NCI-H2227 treated with DMSO at 0.1 percent for 48 hours (cell line): ENCODE results near the gene IDE.
A peak's percentile ranks its signal among the peaks of the same experiment; 100 is the strongest.

Experiments used
- DNase-seq: peaks from one replicate; lab custom pipeline; 2025; lab: John Stamatoyannopoulos, UW

Gene IDE

DNA sequence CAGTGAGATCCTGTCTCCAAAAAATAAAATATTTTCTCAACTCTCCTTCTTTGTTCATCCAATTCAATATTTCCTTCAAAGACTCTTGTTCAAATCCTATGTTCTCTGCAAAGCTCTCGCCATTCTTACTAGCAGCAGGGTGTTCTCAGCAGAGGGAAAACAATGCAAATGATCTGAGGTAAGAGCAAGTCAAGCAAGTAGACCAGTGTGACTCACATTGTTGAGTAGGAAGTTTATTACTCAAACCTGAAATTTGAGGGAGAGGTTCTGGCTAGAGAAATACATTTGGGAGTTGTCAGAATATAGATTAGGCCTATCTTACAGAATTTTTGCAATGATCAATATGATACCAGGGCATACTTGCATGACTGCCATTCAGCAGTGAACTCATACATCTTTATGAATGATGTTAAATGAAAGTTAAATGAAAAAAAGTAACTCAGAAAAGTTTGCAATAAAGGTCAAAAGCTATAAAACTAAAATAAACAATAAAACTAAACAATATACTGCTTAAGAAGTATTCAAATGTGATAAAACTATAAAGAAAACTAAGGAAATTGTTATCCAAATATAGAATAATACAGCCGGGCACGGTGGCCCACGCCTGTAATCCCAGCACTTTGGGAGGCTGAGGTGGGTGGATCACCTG, 5.8 kb downstream of the IDE start:
- DNase-seq, result no peak

DNA sequence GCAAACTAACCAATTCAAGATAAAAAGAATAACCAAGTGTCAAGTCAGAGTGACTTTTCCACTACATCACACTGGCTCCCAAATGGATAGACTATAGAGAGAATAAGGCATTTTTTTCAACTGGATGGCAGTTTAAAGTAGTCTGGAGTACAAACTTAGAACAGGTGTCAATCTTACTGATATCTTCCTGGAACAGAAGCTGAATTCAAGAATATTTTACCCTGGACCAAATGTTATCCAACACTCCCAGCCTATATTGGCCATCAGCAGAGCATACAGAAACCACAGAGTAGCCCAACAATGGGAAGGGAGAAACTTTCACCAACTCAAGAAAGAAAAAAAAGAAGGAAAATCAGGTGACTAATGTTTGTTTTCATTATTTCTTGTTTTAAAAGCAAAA, 11.5 kb downstream of the IDE start:
- no peak for DNase-seq

DNA sequence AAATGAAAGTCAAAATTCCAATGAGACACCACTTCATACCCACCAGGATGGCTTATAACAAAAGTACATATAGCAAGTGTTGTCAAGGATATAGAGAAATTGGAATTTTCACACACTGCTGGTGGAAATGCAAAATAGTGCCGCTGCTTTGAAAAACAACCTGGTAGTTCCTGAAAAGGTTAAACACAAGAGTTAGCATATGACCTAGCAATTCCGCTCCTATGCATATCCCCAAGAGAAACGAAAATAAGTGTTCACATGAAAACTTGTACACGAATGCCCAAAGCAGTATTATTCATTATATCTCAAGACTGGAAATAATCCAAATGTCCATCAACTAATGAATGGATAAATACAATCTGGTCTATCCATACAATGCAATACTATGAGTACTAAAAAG, 14.8 kb downstream of the IDE start:
- DNase-seq, result no peak

DNA sequence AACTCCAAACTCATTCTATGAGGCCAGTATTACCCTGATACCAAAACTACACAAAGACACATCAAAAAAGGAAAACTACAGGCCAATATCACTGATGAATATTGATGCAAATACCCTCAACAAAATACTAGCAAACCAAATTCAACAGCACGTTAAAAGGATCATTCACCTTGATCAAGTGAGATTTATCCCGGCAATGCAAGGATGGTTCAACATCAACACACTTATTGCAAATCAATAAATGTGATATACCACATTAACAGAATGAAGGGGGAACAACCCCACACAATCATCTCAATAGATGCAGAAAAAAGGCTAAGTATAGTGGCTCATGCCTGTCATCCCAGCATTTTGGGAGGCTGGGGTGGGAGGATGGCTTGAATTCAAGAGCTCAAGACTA, 19.9 kb downstream of the IDE start:
- DNase-seq, result no peak

DNA sequence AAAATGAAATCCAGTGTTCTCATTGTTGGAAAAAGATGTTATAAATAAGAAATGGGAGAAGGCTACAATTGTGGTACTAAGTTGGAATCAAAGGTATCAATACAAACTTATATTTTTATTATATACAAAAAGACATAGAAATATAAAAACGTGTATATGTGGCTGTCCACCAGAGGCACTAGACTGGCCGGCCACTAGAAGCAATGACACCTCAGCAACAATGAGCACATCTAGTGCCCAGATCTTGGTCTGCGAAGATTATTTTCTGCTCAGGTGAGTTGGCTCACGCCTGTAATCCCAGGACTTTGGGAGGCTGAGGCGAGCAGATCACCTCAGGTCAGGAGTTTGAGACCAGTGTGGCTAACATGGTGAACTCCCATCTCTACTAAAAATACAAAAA, 21.6 kb downstream of the IDE start:
- DNase-seq, result no peak

DNA sequence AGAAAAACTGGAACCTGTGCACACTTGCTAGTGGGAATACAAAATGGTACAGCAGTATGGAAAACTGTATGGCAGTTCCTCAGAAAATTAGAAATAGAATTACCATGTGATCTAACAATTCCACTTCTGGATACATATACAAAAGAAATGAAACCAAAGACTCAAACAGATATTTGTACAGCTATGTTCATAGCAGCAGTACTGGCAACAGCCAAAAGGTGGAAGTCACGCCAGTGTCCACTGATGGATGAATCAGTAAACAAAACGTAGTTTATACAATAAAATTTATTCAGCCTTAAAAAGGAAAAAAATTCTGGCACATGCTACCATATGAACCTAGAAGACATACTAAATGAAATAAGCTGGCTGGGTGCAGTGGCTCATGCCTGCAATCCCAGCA, 23.0 kb downstream of the IDE start:
- DNase-seq, result no peak

DNA sequence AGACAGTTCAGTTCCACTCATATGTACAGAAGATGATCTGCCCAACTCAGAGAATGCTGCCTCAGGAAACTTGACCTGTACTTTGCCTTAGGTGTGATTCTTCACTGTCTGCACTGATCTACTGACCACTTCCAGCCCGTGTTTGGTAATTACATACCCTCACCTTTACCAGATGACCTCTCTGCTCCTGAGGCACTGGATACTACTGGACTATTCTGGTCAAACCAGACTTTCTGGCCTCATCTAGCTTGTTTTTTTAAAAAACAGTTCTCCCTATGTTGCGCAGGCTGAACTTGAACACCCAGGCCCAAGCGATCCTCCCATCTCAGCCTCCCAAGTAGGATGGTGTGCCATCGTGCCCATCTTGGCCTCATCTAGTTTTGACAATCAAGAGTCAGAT, 26.2 kb downstream of the IDE start:
- DNase-seq, result no peak

DNA sequence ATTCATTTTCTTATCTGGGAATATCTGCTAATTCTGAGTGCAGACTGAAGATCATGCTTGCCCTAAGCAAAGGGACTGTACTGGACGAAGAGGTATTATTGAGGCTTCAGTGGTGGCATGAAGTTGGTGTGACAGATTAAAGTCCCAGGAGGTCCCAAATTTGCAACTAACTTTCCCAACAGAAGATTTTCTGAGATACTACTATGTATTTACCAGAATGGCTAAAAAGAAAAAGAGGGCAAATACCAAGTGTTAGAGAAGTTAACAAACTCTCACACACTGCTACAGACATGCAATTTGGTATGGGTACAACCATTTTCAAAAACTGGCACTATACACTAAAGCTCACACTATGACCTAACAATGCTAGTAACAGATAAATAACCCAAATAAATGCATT, 28.3 kb downstream of the IDE start:
- DNase-seq, result no peak

DNA sequence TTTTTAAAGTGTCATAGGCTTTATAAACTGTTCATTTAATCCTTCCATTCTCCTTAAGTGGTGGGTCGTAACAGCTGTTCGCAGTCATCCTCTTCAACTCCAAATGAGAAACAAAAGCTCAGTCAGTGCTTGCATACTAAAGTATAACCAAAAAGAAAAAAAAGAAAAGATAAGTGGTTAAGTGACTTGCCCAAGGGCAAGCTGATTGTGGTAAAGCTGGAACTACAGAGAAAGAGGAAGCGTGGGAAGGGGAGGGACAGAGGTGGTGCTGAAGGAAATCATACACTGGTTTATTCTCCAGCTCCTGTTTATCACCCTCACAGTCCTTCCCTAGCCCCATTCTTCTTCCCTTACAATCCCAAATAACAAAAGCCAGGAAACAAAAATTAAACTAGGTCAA, 29.6 kb downstream of the IDE start:
- DNase-seq, result no peak

DNA sequence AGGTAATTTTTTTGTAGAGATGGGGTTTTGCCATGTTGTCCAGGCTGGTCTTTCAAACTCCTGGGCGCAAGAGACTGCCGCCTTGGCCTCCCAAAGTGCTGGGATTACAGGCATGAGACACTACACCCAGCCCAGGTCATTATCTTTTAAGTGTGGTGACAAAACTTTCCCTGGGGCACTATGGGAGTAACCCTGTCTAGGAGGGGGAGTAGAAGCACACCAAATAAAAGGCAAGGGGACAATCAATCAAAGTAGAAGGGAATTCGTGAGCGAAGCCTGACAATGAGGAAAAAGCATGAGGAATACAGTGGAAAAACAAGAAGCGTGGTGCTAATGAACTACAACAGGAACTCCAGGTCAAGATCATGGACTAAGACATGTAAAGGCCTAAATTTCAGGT, 31.4 kb downstream of the IDE start:
- DNase-seq, result no peak

DNA sequence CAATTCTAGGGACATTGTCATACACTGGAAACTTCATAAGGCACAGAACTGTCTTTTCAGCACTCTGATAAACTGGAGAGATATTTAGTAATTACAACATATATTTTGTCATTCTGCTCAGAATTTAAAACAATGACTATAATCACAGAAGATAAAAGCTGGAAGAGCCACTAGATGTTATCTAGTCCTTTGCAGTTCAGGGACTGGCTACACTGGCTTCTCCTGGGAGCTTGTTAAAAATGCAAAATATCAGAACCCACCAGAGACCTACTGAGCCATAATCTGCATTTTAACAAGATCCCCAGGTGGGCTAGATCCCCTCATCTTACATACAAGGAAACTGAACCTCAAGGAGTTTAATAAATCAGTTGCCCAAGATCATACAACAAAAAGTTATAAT, 32.3 kb downstream of the IDE start:
- no peak for DNase-seq

DNA sequence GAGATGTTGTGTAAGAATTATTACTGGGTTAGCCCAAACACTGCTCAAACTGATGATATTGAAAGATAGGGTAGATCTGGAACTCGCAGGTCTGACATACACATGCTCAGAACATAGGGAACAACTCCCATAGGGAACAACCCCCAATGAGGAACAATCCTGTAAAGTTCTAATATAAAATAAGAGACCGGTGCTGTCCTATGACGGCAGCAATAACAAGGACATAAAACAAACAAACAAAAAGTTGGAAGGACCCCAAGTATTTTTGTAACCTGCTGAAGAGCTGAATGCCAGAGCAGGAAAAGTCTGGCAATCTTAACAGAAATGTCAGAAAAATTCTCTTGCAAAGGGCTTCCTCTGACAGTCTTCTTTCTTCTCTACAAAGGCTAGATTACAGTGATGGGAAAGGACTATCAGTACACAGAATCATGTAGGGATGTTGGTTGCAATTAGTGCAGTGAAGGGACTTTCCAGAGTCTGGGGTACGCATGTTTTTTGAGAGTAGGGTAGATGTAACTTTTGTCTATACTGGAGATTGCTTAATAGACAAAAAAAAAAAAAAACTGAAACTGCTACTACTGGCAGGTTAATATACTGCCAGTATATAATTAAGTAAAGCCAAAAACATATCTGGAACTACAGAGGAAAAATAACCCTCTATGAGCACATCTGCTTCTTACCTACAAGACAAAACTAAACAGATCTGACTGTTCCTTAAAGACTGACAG, 35.5 kb downstream of the IDE start:
- no peak for DNase-seq

DNA sequence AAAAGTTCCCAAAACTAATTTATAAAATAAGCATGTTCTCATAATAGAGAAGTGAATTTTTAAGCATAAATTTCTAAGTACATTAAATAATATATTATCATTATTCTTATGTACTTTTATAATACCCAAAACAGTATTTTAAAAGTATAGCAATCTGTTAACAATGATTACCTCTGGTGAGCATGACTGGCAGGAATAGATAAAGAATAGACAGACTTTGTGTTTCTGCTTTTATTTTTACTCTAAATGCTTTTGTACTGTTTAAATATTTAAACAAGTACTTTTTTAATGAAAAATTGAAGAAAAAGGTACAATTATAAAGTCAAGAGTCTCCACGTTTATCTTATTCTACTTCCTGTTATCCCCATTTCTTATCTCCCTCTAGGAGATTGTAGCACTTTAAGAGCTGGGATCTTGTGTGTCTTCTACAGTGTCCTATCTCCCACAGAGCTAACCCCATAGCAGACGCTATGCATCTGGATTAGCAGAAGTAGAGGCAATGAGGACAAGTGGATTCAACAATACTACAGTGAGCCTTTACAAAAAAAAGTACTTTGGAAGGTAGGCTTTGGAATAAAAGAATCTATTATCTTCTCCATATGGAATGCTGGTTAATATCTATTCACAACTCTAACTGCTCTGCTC, 42.9 kb downstream of the IDE start:
- no peak for DNase-seq

DNA sequence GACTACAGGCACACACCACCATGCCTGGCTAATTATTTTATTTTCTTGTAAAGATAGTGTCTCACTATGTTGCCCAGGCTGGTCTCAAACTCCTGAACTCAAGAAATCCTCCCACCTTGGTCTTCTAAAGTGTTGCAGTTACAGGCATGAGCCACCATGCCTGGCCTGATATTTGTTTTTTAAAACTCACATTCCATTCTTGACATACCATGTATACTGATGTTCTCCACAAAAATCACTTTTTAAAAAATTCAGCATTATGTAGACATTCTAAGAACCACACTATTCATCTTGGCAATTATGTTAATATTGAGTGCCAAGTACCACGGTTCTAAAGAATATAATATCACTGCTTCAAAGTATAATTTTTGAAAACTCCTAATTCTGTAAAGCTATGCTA, 43.5 kb downstream of the IDE start:
- no peak for DNase-seq

DNA sequence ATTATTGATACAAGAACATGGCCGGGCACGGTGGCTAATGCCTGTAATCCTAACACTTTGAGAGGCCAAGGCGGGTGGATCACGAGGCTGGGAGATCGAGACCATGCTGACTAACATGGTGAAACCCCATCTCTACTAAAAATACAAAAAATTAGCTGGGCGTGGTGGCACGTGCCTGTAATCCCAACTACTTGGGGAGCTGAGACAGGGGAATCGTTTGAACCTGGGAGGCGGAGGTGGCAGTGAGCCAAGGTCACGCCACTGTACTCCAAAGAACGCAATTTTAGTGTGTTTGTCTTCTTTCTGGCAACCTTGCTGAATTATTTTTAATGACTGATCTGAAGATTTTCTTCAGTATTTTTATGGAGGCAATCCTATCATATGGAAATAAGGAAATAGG, 46.2 kb downstream of the IDE start:
- peak; percentile 24 for DNase-seq

DNA sequence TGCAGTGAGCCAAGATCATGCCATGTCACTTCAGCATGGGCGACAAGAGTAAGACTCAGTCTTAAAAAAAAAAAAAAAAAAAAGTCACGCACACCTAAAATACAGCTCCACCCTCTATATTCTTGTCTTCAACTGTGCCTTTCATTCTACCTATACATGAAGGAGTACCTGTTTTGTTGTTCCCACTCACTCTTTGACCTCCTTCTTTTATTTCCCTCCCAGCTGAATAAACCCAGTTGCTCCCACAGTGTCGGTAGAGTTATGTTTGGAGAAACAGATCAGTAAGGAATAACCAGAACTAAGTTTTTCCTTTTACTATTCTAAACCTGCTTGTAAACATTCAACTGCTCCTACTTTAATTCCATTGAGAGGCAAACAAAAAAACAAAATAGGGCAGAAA, 50.3 kb downstream of the IDE start:
- no peak for DNase-seq

DNA sequence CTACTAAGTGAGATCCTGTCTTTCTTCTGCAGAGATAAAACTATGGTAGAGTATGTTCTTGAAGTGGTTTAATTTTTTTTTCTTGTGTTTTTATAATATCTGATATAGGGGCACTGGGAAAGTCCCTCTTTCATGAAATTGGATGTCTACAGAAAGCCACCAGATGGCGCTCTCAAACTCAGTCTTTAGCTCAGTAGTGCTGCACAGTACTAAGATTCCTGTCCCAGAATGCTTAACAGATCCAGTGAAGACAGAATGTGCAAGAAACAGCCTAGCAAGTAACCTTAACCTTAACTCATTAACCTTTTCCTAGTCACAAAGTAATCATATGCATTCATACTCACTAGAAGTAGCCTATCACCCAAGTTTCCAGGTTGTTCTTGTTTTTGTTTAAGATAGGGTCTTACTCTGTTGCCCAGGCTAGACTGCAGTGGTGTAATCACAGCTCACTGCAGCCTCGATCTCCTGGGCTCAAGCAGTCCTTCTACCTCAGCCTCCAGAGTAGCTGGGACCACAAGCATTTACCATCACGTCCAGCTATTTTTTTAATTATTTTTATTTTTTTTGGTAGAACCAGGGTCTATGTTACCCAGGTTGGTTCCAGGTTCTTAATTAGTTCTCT, 56.7 kb downstream of the IDE start:
- peak; percentile 48 for DNase-seq

DNA sequence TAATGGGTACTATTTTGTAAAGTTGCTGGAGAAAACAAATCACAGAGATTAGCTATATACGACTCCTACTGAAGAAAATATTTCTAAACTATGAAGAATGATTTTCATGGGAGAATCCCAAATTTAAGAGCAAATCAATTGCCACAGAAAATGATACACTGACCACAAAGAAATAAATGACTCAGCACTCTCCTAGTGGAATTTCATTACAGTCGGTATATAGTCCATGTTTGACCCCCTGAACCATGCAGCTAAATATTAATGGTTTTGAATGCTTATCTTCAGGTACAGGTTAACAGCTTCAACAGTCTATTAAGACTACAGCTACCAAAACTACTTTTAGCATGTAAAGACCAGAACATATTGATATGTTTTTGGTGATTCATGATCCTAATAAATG, 65.0 kb downstream of the IDE start:
- no peak for DNase-seq

DNA sequence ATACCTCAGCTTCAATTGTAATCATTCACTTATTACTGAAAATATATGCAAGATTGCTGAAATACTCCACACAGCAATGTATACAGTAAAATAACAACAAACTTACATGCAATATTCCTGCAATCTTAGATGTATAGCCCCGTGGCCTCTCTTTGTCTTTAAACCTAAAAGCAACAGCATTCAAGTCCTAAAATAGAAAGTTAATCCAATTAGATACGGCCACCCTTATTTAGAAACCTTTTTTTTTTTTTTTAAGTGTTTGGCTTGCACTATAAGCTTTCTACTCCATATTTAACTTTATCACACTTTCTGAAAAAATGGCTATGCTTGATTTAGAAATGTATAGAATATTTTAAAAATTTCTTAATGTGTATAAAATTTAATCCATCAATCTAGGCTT, 67.6 kb downstream of the IDE start:
- no peak for DNase-seq

DNA sequence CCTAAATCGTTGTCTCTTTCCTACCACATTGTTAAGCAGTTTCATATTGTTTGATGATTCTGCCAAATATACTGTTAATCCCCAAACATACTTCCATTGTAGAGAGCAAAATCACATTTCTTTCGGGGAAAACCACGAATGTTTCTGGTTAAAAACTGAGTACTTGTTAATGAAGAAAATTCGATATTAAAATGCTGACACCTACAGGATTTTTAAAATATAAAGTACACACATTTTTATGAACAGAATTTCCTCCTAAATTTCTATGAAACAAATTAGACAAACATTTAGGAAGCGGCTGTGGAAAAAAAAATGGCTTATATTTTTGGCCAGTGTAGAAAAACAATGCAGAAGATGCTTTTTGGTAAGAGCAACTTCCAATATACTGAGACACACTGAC, 68.8 kb downstream of the IDE start:
- no peak for DNase-seq

DNA sequence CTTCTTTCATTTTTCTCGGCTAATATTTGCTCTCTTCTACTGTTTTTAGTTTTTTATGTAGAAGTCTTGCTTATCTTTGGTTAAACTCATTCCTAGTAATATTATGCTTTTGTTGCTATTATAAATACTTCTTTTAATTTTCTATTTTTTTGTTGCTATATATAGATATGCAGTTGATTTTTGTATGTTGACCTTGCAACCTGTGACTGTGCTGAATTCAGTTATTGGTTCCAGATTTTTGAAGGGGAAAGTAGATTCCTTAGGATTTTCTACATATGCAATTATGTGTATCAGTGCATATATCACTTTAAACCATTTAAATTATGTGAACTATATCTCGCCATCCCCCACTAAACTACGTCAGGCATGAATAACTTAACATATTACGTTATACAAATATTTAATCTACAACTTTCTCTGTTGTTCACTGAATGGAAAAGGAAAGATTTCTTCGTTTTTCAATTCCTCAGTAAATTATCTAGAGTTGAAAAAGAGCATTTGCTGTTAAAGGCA, 71.5 kb downstream of the IDE start:
- DNase-seq, result no peak

DNA sequence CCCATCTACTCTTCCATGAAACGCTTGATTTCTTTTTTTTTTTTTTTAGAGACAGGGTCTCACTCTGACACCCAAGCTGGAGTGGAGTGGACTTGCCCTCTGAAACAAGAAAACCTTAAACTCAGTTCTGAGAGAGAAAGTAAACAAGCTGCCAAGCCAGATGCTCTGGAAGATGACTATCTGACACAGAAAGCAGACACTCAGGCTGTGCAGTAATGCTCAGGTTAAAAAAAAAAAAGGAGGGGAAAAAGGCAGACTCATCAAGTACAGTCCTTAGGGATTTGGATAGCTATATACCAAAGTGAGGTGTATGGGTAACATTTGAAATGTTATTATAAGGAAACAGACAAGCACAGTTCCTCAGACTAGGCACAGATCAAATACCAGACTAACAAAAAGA, 80.5 kb downstream of the IDE start:
- no peak for DNase-seq

DNA sequence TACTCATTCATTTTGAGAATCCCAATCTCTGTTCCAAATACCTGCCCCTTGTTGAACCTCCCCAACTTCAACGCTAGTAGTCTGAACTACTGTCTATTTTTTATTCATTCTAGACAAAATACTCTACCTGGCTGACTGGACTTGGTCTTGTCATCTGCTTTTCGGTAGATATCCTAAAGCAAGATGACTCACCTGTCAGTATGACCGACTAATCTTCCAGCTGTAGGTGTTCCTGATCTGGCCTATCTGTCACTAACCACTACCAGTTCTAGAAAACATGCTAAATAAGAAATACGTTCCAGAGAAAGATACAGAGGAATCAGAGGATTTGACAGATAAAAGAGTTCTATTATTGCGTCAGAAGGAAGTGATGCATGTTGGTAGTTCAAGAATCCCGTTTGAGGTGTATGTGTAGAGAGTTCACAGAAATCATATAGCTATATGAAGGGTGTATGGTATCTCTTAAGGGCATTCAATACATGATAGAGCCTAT, 81.1 kb downstream of the IDE start:
- DNase-seq, result no peak
